ENCODE data around the gene TNFRSF25. TPM values are rescaled to one million over a fixed set of nuclear protein-coding genes. Genes with fewer than 3 reads are reported as not detected.

TNFRSF25 gene
- total RNA-seq, 1 experiment from 2014 or later, result 19.5 TPM

DNA sequence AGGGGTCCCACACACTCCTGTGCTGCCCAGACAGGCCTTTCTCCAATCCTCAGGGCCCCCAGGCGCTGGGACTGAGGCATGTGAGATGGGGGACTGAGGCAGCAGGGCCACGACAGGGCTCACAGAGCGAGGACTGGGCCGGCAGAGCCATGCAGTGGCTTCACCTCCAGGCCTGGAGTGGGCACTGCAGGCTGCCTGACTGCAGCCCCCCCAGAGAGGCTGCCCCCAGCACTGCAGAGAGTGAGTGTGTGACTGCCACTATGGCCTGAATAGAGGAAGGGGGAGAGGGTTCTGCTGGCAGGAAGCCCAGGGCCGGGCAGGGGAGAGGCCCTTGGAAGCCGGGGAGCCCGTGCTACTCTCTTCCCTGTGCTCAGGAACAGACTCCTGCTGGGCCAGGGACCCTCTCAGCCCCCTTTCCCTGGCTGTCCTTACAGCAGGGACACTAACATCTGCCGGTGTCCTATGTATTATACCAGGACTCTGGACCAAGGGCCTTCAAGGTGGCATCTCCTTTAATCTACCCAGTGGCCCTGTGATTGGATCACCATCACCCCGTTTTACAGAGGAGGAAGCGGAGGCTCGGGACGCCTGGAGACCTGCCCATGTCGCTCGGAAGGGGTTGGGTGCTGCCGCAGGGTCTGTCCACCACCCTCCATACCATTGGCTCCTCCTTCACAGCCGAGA, 45.7 kb upstream of the TNFRSF25 start (continued):
- TF ChIP-seq, protein P1, sequence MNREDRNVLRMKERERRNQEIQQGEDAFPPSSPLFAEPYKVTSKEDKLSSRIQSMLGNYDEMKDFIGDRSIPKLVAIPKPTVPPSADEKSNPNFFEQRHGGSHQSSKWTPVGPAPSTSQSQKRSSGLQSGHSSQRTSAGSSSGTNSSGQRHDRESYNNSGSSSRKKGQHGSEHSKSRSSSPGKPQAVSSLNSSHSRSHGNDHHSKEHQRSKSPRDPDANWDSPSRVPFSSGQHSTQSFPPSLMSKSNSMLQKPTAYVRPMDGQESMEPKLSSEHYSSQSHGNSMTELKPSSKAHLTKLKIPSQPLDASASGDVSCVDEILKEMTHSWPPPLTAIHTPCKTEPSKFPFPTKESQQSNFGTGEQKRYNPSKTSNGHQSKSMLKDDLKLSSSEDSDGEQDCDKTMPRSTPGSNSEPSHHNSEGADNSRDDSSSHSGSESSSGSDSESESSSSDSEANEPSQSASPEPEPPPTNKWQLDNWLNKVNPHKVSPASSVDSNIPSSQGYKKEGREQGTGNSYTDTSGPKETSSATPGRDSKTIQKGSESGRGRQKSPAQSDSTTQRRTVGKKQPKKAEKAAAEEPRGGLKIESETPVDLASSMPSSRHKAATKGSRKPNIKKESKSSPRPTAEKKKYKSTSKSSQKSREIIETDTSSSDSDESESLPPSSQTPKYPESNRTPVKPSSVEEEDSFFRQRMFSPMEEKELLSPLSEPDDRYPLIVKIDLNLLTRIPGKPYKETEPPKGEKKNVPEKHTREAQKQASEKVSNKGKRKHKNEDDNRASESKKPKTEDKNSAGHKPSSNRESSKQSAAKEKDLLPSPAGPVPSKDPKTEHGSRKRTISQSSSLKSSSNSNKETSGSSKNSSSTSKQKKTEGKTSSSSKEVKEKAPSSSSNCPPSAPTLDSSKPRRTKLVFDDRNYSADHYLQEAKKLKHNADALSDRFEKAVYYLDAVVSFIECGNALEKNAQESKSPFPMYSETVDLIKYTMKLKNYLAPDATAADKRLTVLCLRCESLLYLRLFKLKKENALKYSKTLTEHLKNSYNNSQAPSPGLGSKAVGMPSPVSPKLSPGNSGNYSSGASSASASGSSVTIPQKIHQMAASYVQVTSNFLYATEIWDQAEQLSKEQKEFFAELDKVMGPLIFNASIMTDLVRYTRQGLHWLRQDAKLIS (CRISPR knock-in tag; IDR thresholded peaks at IDR 0.05; ENCODE audit: borderline replicate concordance), result no peak
- no peak for TF ChIP-seq TEAD1 (CRISPR knock-in tag; IDR thresholded peaks at IDR 0.05)
- TF ChIP-seq IRF2 (CRISPR knock-in tag; IDR thresholded peaks at IDR 0.05; ENCODE audit: borderline replicate concordance, low read depth), result no peak
- no peak for TF ChIP-seq PRRX2 (CRISPR knock-in tag; IDR thresholded peaks at IDR 0.05)
- TF ChIP-seq TCF7 (CRISPR knock-in tag; IDR thresholded peaks at IDR 0.05; ENCODE audit: low read depth), result no peak
- TF ChIP-seq, protein P2, sequence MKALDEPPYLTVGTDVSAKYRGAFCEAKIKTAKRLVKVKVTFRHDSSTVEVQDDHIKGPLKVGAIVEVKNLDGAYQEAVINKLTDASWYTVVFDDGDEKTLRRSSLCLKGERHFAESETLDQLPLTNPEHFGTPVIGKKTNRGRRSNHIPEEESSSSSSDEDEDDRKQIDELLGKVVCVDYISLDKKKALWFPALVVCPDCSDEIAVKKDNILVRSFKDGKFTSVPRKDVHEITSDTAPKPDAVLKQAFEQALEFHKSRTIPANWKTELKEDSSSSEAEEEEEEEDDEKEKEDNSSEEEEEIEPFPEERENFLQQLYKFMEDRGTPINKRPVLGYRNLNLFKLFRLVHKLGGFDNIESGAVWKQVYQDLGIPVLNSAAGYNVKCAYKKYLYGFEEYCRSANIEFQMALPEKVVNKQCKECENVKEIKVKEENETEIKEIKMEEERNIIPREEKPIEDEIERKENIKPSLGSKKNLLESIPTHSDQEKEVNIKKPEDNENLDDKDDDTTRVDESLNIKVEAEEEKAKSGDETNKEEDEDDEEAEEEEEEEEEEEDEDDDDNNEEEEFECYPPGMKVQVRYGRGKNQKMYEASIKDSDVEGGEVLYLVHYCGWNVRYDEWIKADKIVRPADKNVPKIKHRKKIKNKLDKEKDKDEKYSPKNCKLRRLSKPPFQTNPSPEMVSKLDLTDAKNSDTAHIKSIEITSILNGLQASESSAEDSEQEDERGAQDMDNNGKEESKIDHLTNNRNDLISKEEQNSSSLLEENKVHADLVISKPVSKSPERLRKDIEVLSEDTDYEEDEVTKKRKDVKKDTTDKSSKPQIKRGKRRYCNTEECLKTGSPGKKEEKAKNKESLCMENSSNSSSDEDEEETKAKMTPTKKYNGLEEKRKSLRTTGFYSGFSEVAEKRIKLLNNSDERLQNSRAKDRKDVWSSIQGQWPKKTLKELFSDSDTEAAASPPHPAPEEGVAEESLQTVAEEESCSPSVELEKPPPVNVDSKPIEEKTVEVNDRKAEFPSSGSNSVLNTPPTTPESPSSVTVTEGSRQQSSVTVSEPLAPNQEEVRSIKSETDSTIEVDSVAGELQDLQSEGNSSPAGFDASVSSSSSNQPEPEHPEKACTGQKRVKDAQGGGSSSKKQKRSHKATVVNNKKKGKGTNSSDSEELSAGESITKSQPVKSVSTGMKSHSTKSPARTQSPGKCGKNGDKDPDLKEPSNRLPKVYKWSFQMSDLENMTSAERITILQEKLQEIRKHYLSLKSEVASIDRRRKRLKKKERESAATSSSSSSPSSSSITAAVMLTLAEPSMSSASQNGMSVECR (CRISPR knock-in tag; IDR thresholded peaks at IDR 0.05; ENCODE audit: borderline replicate concordance), result no peak
- no peak for TF ChIP-seq NR2C2 (CRISPR knock-in tag; IDR thresholded peaks at IDR 0.05)
- TF ChIP-seq MXD4 (CRISPR knock-in tag; IDR thresholded peaks at IDR 0.05; ENCODE audit: borderline replicate concordance), result no peak
- TF ChIP-seq, protein P3, sequence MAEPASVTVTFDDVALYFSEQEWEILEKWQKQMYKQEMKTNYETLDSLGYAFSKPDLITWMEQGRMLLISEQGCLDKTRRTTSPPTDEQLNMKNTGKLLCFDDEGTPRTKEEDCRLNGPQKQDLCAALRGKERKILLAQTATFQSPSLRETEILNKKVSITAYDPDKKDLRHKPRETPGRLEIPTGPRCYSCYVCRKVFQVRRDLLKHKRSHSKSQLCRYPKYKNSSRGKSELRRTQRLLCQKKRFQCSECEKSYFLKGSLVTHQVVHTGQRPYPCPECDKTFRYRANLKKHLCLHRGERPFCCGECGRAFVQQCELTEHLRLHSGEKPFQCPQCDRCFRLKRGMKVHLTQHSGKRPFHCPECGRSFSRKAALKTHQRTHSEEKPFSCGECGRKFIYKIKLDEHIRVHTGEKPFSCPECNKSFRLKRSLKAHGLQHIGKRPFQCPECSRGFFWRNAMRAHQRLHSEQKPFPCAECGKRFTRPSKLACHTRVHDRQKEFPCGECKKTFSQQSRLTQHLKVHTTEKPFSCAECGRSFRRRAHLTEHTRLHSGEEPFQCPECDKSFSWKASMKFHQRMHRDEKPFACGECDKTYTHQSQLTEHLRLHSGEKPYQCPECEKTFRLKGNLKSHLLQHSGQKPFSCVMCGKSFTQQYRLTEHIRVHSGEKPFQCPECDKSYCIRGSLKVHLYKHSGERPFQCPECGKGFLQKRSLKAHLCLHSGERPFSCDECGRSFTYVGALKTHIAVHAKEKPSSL (CRISPR knock-in tag; conservative IDR thresholded peaks at IDR 0.05), result no peak
- TF ChIP-seq, protein P4, sequence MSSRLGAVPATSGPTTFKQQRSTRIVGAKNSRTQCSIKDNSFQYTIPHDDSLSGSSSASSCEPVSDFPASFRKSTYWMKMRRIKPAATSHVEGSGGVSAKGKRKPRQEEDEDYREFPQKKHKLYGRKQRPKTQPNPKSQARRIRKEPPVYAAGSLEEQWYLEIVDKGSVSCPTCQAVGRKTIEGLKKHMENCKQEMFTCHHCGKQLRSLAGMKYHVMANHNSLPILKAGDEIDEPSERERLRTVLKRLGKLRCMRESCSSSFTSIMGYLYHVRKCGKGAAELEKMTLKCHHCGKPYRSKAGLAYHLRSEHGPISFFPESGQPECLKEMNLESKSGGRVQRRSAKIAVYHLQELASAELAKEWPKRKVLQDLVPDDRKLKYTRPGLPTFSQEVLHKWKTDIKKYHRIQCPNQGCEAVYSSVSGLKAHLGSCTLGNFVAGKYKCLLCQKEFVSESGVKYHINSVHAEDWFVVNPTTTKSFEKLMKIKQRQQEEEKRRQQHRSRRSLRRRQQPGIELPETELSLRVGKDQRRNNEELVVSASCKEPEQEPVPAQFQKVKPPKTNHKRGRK (CRISPR knock-in tag; IDR thresholded peaks at IDR 0.05; ENCODE audit: borderline replicate concordance), result no peak

DNA sequence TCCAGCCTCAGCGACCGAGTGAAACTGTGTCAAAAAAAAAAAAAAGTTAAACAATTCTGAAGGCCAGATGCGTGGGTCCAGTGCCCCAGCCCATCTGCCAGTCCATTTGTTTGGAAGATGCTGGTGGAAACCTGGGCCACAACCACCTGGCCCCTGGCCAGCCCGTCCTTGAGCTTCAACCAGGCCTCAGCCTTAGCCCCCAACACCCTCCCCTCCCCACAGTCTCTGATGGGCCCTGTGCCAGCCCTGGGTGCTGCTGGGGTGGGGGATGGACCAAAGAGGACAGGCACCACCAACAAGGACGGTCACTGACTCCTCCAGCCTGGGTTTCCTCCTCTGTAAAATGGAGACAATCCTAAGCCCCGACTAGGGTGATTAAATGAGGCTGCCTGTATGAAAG, 45.1 kb upstream of the TNFRSF25 start:
- ChIA-PET POLR2A (no interaction called here), CTCF (no interaction called here)
- no peaks in the 10 kb centered on the region for H3K9me3 Mint-ChIP-seq
- H3K27me3 Mint-ChIP-seq (ENCODE audit: low read depth), result no peaks in the 10 kb centered on the region
- no peaks in the 10 kb centered on the region for H3K36me3 Mint-ChIP-seq
- H3K4me1 Mint-ChIP-seq, result no peaks in the 10 kb centered on the region
- H3K4me3 Mint-ChIP-seq, result no peak overlapping the region
- ATAC-seq (no peak), DNase-seq (ENCODE audit: low spot score) (no peak)
- no peak overlapping the region for H3K27ac Mint-ChIP-seq
- TF ChIP-seq OVOL2 (CRISPR knock-in tag; IDR thresholded peaks at IDR 0.05; ENCODE audit: borderline replicate concordance) (no peak), ZNF423 (CRISPR knock-in tag; IDR thresholded peaks at IDR 0.05) (no peak), NR2C2 (CRISPR knock-in tag; IDR thresholded peaks at IDR 0.05) (no peak), ZNF232 (CRISPR knock-in tag; IDR thresholded peaks at IDR 0.05) (no peak), ESRRA (CRISPR knock-in tag; IDR thresholded peaks at IDR 0.05; ENCODE audit: borderline replicate concordance) (no peak), IRF2 (CRISPR knock-in tag; IDR thresholded peaks at IDR 0.05; ENCODE audit: borderline replicate concordance, low read depth) (no peak), FOXK1 (CRISPR knock-in tag; IDR thresholded peaks at IDR 0.05) (no peak)
- TF ChIP-seq, protein P5, sequence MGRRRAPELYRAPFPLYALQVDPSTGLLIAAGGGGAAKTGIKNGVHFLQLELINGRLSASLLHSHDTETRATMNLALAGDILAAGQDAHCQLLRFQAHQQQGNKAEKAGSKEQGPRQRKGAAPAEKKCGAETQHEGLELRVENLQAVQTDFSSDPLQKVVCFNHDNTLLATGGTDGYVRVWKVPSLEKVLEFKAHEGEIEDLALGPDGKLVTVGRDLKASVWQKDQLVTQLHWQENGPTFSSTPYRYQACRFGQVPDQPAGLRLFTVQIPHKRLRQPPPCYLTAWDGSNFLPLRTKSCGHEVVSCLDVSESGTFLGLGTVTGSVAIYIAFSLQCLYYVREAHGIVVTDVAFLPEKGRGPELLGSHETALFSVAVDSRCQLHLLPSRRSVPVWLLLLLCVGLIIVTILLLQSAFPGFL (CRISPR knock-in tag; IDR thresholded peaks at IDR 0.05; ENCODE audit: borderline replicate concordance), result no peak
- TF ChIP-seq, protein P6, sequence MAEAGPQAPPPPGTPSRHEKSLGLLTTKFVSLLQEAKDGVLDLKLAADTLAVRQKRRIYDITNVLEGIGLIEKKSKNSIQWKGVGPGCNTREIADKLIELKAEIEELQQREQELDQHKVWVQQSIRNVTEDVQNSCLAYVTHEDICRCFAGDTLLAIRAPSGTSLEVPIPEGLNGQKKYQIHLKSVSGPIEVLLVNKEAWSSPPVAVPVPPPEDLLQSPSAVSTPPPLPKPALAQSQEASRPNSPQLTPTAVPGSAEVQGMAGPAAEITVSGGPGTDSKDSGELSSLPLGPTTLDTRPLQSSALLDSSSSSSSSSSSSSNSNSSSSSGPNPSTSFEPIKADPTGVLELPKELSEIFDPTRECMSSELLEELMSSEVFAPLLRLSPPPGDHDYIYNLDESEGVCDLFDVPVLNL (CRISPR knock-in tag; IDR thresholded peaks at IDR 0.05; ENCODE audit: borderline replicate concordance, low read depth), result no peak
